H1 (cell line): ENCODE measurements around the gene LDB1. TPM values are rescaled to one million over a fixed set of nuclear protein-coding genes. Genes with fewer than 3 reads are reported as not detected.

Experiments
- CTCF ChIA-PET: fragments of 300-600 bp; sonication (Branson Sonifier 250); formaldehyde crosslinking; loops from one replicate; lab custom pipeline; 2021; ENCODE audit not compliant: partially characterized antibody; lab: Charles Lee
- POLR2A ChIA-PET: fragments of 300-600 bp; sonication (Branson Sonifier 250); formaldehyde crosslinking; loops from one replicate; lab custom pipeline; 2021; ENCODE audit warnings: inconsistent platforms; ENCODE audit not compliant: partially characterized antibody; lab: Charles Lee
- DNase-seq, 2 experiments: peaks; one replicate each; pipeline versions ENCODE4 v3.0.0 to v3.0.0-alpha.2; 2010 to 2022; ENCODE audit warnings: low spot score in 2 of 2, low read depth in 1 of 2, mixed read lengths in 1 of 2
- FAIRE-seq: peaks from 2 replicates; lab custom pipeline; 2011; peaks lifted over from hg19 to GRCh38; lab: Jason Lieb, UNC
- H2AFZ ChIP-seq: 2 replicates; pipeline ENCODE4 v1.8.1; 2012; ENCODE audit warnings: low read length, inconsistent platforms
- H2AK5ac ChIP-seq: 2 replicates; pipeline ENCODE4 v1.6.1; 2013; ENCODE audit warnings: low read depth, low read length
- H2BK120ac ChIP-seq: replicated peaks from 2 replicates; pipeline ENCODE3; 2013; ENCODE audit warnings: low read depth, low read length, inconsistent platforms
- H2BK12ac ChIP-seq: 2 replicates; pipeline ENCODE4 v1.6.1; 2013; ENCODE audit warnings: low read depth, low read length
- H2BK15ac ChIP-seq: 2 replicates; pipeline ENCODE4 v1.6.1; 2013; ENCODE audit warnings: low read length
- H2BK20ac ChIP-seq: 2 replicates; pipeline ENCODE4 v1.6.1; 2013; ENCODE audit warnings: low read length
- H2BK5ac ChIP-seq: 2 replicates; pipeline ENCODE4 v1.6.1; 2013; ENCODE audit warnings: low read depth, low read length
- H3K14ac ChIP-seq: 2 replicates; pipeline ENCODE4 v1.6.1; 2013; ENCODE audit warnings: inconsistent platforms; ENCODE audit not compliant: insufficient read length
- H3K18ac ChIP-seq: 2 replicates; pipeline ENCODE4 v1.6.1; 2013; ENCODE audit warnings: low read length; ENCODE audit errors: extremely low read depth
- H3K23ac ChIP-seq: 2 replicates; pipeline ENCODE4 v1.6.1; 2013; ENCODE audit warnings: inconsistent platforms; ENCODE audit not compliant: insufficient read length
- H3K23me2 ChIP-seq: 2 replicates; pipeline ENCODE4 v1.6.1; 2013; ENCODE audit warnings: low read depth, low read length
- H3K27ac ChIP-seq: 2 replicates; pipeline ENCODE4 v1.6.1; 2011; ENCODE audit warnings: low read depth, low read length, inconsistent platforms
- H3K27me3 ChIP-seq, 4 experiments: replicated peaks in 1 of 4; 1 replicate in 1 of 4; 2 replicates in 3 of 4; pipeline versions ENCODE4 v1.6.1 to v1.8.1; 2011 to 2013; ENCODE audit warnings: low read length in 3 of 4, mild to moderate bottlenecking in 3 of 4, inconsistent platforms in 2 of 4, mixed read lengths in 2 of 4, moderate library complexity in 1 of 4; ENCODE audit not compliant: control insufficient read depth in 3 of 4, insufficient read depth in 3 of 4; ENCODE audit errors: extremely low read depth in 1 of 4
- H3K36me3 ChIP-seq, 4 experiments: 2 replicates each; pipeline versions ENCODE4 v1.6.1 to v1.8.1; 2011 to 2013; ENCODE audit warnings: mild to moderate bottlenecking in 4 of 4, low read length in 3 of 4, moderate library complexity in 2 of 4, control low read depth in 1 of 4, inconsistent platforms in 1 of 4; ENCODE audit not compliant: insufficient read depth in 4 of 4, control insufficient read depth in 2 of 4
- H3K4ac ChIP-seq: replicated peaks from 2 replicates; pipeline ENCODE3; 2013; ENCODE audit warnings: low read length, low read depth, mixed read lengths, inconsistent platforms; ENCODE audit not compliant: insufficient read length
- H3K4me1 ChIP-seq, 4 experiments: replicated peaks in 1 of 4; 1 replicate in 1 of 4; 2 replicates in 3 of 4; pipeline versions ENCODE4 v1.6.1 to v1.8.1; 2011 to 2013; ENCODE audit warnings: low read length in 3 of 4, inconsistent platforms in 2 of 4, mixed read lengths in 1 of 4; ENCODE audit not compliant: insufficient read depth in 4 of 4, control insufficient read depth in 3 of 4
- H3K4me2 ChIP-seq, 2 experiments: 2 replicates each; pipeline versions ENCODE4 v1.6.1 to v1.8.1; 2011 to 2013; ENCODE audit warnings: low read depth in 2 of 2, low read length in 2 of 2, control low read depth in 1 of 2, inconsistent platforms in 1 of 2, mild to moderate bottlenecking in 1 of 2; ENCODE audit not compliant: insufficient read depth in 1 of 2
- H3K4me3 ChIP-seq, 4 experiments: fragments of 200-600, 300-600 bp in 1 of 4; sonication (generic), shearing (Covaris generic), sonication (Bioruptor Twin) in 1 of 4; 2 replicates each; pipeline versions ENCODE4 v1.5.1 to v1.8.1; 2011 to 2016; ENCODE audit warnings: low read length in 4 of 4, low read depth in 3 of 4, control low read depth in 2 of 4, inconsistent platforms in 2 of 4, mild to moderate bottlenecking in 2 of 4, mixed read lengths in 1 of 4, moderate library complexity in 1 of 4; ENCODE audit not compliant: insufficient read depth in 2 of 4; ENCODE audit errors: extremely low read depth in 1 of 4
- H3K56ac ChIP-seq: replicated peaks from 2 replicates; pipeline ENCODE3; 2013; ENCODE audit warnings: low read depth, mild to moderate bottlenecking, mixed read lengths, low read length, inconsistent platforms; ENCODE audit not compliant: insufficient read length
- H3K79me1 ChIP-seq: 2 replicates; pipeline ENCODE4 v1.6.1; 2013; ENCODE audit warnings: low read depth, low read length, control low read depth
- H3K79me2 ChIP-seq, 2 experiments: 2 replicates each; pipeline versions ENCODE4 v1.6.1 to v1.8.1; 2012 to 2013; ENCODE audit warnings: low read length in 2 of 2, mild to moderate bottlenecking in 2 of 2, inconsistent platforms in 1 of 2; ENCODE audit not compliant: insufficient read depth in 2 of 2, control insufficient read depth in 1 of 2
- H3K9ac ChIP-seq, 4 experiments: replicated peaks in 1 of 4; 1 replicate in 1 of 4; 2 replicates in 3 of 4; pipeline versions ENCODE4 v1.6.1 to v1.8.1; 2011 to 2013; ENCODE audit warnings: low read depth in 3 of 4, low read length in 3 of 4, control low read depth in 2 of 4, mild to moderate bottlenecking in 2 of 4, moderate library complexity in 2 of 4, inconsistent platforms in 1 of 4; ENCODE audit errors: extremely low read depth in 1 of 4
- H3K9me3 ChIP-seq, 2 experiments: 2 replicates each; pipeline versions ENCODE4 v1.6.1 to v1.8.1; 2012 to 2013; ENCODE audit warnings: mild to moderate bottlenecking in 2 of 2, moderate library complexity in 2 of 2, control low read depth in 1 of 2, inconsistent platforms in 1 of 2, low read depth in 1 of 2, low read length in 1 of 2, mixed read lengths in 1 of 2; ENCODE audit not compliant: insufficient read depth in 2 of 2
- H4K20me1 ChIP-seq, 2 experiments: replicated peaks in 1 of 2; 2 replicates each; pipeline versions ENCODE3 to v1.8.1; 2011 to 2013; ENCODE audit warnings: inconsistent platforms in 2 of 2, low read length in 2 of 2, mild to moderate bottlenecking in 1 of 2; ENCODE audit not compliant: insufficient read depth in 2 of 2, control insufficient read depth in 1 of 2
- H4K5ac ChIP-seq: 2 replicates; pipeline ENCODE4 v1.6.1; 2013; ENCODE audit warnings: low read length, low read depth, mixed read lengths, inconsistent platforms; ENCODE audit not compliant: insufficient read length
- H4K8ac ChIP-seq: 2 replicates; pipeline ENCODE4 v1.8.0; 2013; ENCODE audit warnings: mild to moderate bottlenecking, moderate library complexity, low read length, inconsistent platforms; ENCODE audit not compliant: insufficient read depth; ENCODE audit errors: extremely low read depth
- H4K91ac ChIP-seq: replicated peaks from 2 replicates; pipeline ENCODE3; 2013; ENCODE audit warnings: low read length, mixed read lengths, inconsistent platforms; ENCODE audit not compliant: insufficient read length
- ATF3 ChIP-seq: IDR thresholded peaks from 2 replicates; pipeline ENCODE4 v1.6.1; 2011; ENCODE audit warnings: low read depth, mild to moderate bottlenecking, low read length; ENCODE audit not compliant: insufficient read depth
- CBX5 ChIP-seq: fragments of 300-800, 300-1000 bp; sonication (generic); IDR thresholded peaks from 2 replicates; pipeline ENCODE4 v1.7.1; 2016; ENCODE audit warnings: antibody characterized with exemption, low read length, low read depth
- CEBPB ChIP-seq: IDR thresholded peaks from 2 replicates; pipeline ENCODE4 v1.6.1; 2012; ENCODE audit warnings: low read depth, low read length
- HDAC2 ChIP-seq, 2 experiments: fragments of 300-600 bp in 1 of 2; sonication (generic) in 1 of 2; IDR thresholded peaks; 2 replicates each; pipeline ENCODE4 v1.6.1; 2011 to 2012; ENCODE audit warnings: low read depth in 2 of 2, low read length in 2 of 2, mild to moderate bottlenecking in 2 of 2, moderate library complexity in 2 of 2, borderline replicate concordance in 1 of 2, inconsistent platforms in 1 of 2
- MAX ChIP-seq: IDR thresholded peaks from 2 replicates; pipeline ENCODE4 v1.6.1; 2012; ENCODE audit warnings: inconsistent platforms
- PHF8 ChIP-seq: fragments of 200-600 bp; sonication (generic); conservative IDR thresholded peaks from 2 replicates; pipeline ENCODE4 v1.7.1; 2012; ENCODE audit warnings: low read depth, mild to moderate bottlenecking, inconsistent platforms, low read length, moderate library complexity
- POLR2AphosphoS5 ChIP-seq: IDR thresholded peaks from 2 replicates; pipeline ENCODE4 v1.6.1; 2011; ENCODE audit warnings: low read depth, low read length
- SP4 ChIP-seq: IDR thresholded peaks from 2 replicates; pipeline ENCODE4 v1.6.1; 2012; ENCODE audit warnings: low read length, inconsistent platforms
- SUZ12 ChIP-seq: fragments of 200-600 bp; sonication (generic); IDR thresholded peaks from 2 replicates; pipeline ENCODE4 v1.6.1; 2012; ENCODE audit warnings: mild to moderate bottlenecking, inconsistent platforms, low read length, moderate library complexity, mixed read lengths
- YY1 ChIP-seq: IDR thresholded peaks from 2 replicates; pipeline ENCODE4 v1.6.1; 2011; ENCODE audit warnings: low read depth, mild to moderate bottlenecking, low read length
- WGBS, 2 experiments: shearing (Covaris generic) in 1 of 2; methylation state at CpG; one replicate each; pipeline versions ENCODE4 v1.1.6 to v1.1.7; 2013 to 2015; ENCODE audit warnings: low lambda C conversion rate in 2 of 2, mixed read lengths in 2 of 2, inconsistent platforms in 1 of 2, low coverage in 1 of 2, missing lambda C conversion rate in 1 of 2; ENCODE audit not compliant: insufficient replicate concordance in 2 of 2, insufficient coverage in 1 of 2, insufficient read length in 1 of 2; ENCODE audit errors: extremely low coverage in 1 of 2, missing lambda C conversion rate in 1 of 2; 5-methylcytosine and 5-hydroxymethylcytosine counted together
- polyA plus RNA-seq, 7 experiments: library from polyadenylated mRNA; depleted of rRNA in 3 of 7; stranded (reverse) in 5 of 7; unstranded in 2 of 7; fragments of >200 nt in 5 of 7; fragments of 200-250 nt in 2 of 7; gene quantifications; 1 replicate in 5 of 7; 2 replicates in 1 of 7; 4 replicates in 1 of 7; pipeline versions ENCODE4 v1.2.1 to v1.2.3, GENCODE V29; 2011 to 2013; ENCODE audit warnings: missing spikeins in 2 of 7, mixed read lengths in 2 of 7
- total RNA-seq: library from RNA; stranded (reverse); fragmentation: NEBNext Ultra II Directional; extraction: Animal tissue kit (Norgen Biotek cat#: 25700); gene quantifications from 2 replicates; pipeline ENCODE4 v1.2.1, GENCODE V29; 2021

LDB1 gene
- total and polyA plus RNA-seq, 2 of the 8 experiments (the other 6 are each of a cell fraction or from before 2014, with no cell fraction given): 88.4 to 138 TPM

DNA sequence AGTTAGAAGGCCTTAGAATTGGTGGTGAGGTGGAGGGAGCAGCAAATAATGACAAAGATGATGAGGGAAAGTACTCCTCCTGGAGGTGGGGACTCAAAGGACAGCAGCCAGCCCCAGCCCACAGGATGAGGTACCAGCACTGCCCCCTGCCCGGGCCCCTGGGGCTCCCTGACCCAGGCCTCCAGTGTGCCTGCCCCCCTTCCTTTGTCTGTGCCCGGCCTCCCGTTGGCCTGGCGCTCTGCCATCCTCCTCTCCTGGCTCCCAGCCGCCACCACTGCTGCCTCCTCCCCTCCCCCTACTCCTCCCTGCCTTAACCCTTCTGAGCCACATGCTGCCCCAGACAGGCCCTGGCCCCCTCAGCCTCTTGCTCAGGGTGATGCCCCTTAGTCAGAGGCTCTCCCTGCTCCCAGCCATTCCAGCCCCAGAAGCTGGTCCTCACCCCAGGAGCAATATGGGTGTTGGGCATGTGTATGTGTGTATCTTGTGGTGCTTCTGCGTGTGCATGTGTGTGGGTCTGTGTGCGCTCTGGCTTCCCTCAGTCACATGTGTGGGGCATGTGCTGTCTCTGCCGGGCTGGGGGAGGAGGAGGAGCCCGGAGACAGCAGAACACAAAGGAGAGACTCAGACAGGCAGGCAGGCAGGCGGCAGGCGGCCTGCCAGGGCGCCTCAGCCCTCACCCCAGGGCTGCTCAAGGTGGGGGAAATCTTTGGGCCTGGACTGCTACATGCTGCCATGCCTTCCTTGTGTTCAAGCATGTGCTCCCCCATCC, 2.6 kb downstream of the LDB1 start:
- Histone ChIP-seq H3K27me3 (no peaks in the 10 kb centered on the region), H4K8ac (peak overlapping the region; percentile 47), H2AFZ (no peak overlapping the region), H3K79me1 (peaks cover 7% of the 10 kb centered on the region; the same call in 1 of the 2 replicates), H3K23me2 (peaks cover 24% of the 10 kb centered on the region), H3K4me3 (peak overlapping the region in 3 of 4 experiments; percentile 13 to 93 (median 20); a peak in 7 of 8 replicates), H4K5ac (peak overlapping the region; percentile 73), H3K9me3 (no peaks in the 10 kb centered on the region), H3K4ac (peak overlapping the region; percentile 89), H2BK120ac (peak overlapping the region; percentile 77), H3K36me3 (no peaks in the 10 kb centered on the region), H2BK12ac (peak overlapping the region; percentile 100), H2BK20ac (peak overlapping the region; percentile 94), H3K4me2 (peak overlapping the region; percentile 65 to 94), H3K56ac (peak overlapping the region; percentile 34), H2BK15ac (peak overlapping the region; percentile 97), H4K20me1 (peaks cover 14% of the 10 kb centered on the region in 2 experiments), H3K9ac (peak overlapping the region in 3 of 4 experiments; percentile 42 to 55 (median 46); a peak in 5 of 7 replicates), H3K79me2 (peaks cover 23 to 60% of the 10 kb centered on the region in 2 experiments), H2BK5ac (peak overlapping the region; percentile 98), H3K14ac (no peak overlapping the region), H3K4me1 (peaks cover 30 to 56% (median 35%) of the 10 kb centered on the region in 4 experiments), H4K91ac (peak overlapping the region; percentile 97), H3K27ac (peak overlapping the region; percentile 75), H3K23ac (no peak overlapping the region), H3K18ac (peak overlapping the region; percentile 98), H2AK5ac (peak overlapping the region; percentile 96)
- ChIA-PET POLR2A (interaction anchor here (0.6 to 5.0 kb wide), 13 partner anchors 9 to 319 kb away, joined by 3 to 30 read pairs (median 5); partner anchors contain the start of genes ARMH3, NOLC1 and PPRC1), CTCF (interaction anchor here (1.0 to 1.9 kb wide), 8 partner anchors 10 to 282 kb away, joined by 3 to 5 read pairs (median 4); no protein-coding TSS in a partner anchor)
- DNase-seq (peak in 1 of 2 experiments; percentile 73), FAIRE-seq (peak; percentile 66)
- 31% methylated on average over 9 of the region's 12 CpGs; no CpG with 5 or more reads in 1 of the 2 experiments for WGBS, 2 experiments
- no peak for TF ChIP-seq YY1
- no peak; the same call in 1 of the 2 replicates for TF ChIP-seq POLR2AphosphoS5
- TF ChIP-seq ATF3: no peak
- 0 out of 2 replicates have a peak, but pooled peaks have one; percentile 29 for TF ChIP-seq PHF8
- TF ChIP-seq SP4: no peak
- no peak for TF ChIP-seq SUZ12
- no peak for TF ChIP-seq CEBPB
- TF ChIP-seq CBX5: no peak
- TF ChIP-seq MAX: peak; percentile 81
- TF ChIP-seq HDAC2 (IDR thresholded peaks at IDR 0.05; ENCODE audit: borderline replicate concordance in 1 of 2, low read depth in 2 of 2, low read length in 2 of 2): 0 out of 4 replicates have a peak, but pooled peaks of 1 of the 2 experiments have one; percentile 58
